HG03103 (cell line): ENCODE measurements around the gene RBBP5.
"Not testable (repeated sequence)": the region's sequence is repeated elsewhere in the genome, so short reads cannot be mapped to it uniquely, and the experiment has no call there.

Experiments used
- ATAC-seq: cut with Tn5 transposase; IDR thresholded peaks from one replicate; pipeline ENCODE4 v1.9.1; 2021; ENCODE audit warnings: low read depth; ENCODE audit not compliant: unreplicated experiment

Gene RBBP5, protein sequence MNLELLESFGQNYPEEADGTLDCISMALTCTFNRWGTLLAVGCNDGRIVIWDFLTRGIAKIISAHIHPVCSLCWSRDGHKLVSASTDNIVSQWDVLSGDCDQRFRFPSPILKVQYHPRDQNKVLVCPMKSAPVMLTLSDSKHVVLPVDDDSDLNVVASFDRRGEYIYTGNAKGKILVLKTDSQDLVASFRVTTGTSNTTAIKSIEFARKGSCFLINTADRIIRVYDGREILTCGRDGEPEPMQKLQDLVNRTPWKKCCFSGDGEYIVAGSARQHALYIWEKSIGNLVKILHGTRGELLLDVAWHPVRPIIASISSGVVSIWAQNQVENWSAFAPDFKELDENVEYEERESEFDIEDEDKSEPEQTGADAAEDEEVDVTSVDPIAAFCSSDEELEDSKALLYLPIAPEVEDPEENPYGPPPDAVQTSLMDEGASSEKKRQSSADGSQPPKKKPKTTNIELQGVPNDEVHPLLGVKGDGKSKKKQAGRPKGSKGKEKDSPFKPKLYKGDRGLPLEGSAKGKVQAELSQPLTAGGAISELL

GRCh38 chr1:205121660-205122488, at the start of gene RBBP5:
RBBP5 (minus strand) TSS chr1:205121978; CDS start chr1:205121873, 105 bp downstream.
- peak; percentile 95 for ATAC-seq

- ATAC-seq: no peak
Measured at GRCh38 chr1:205171369-205171768, 49.6 kb upstream of the RBBP5 start.

- no peak for ATAC-seq
Measured at GRCh38 chr1:205170532-205171269, 48.9 kb upstream of the RBBP5 start.

GRCh38 chr1:205169248-205169647, 47.5 kb upstream of the RBBP5 start:
- ATAC-seq: no peak

DNA sequence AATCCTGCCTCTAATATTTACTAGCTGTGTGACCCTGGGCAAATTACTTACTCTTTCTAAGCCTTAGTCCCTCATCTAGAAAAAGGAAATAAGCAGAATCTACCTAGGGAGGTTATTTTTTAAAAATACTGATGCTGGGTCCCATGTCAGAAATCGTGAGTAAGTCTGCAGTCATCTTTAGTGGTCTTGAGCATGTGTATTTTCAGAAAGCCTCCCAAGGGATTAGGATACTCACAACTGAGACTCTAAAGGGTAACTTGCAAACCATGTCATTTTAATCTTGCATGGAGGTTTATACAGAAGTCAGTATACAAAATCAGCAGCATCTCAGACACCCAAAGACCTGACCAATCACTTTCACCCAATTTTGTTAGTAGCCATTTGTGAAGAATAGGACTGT, 46.5 kb upstream of the RBBP5 start:
- no peak for ATAC-seq

- no peak for ATAC-seq
Measured at GRCh38 chr1:205162301-205162700, 40.5 kb upstream of the RBBP5 start.

GRCh38 chr1:205161076-205161475, 39.3 kb upstream of the RBBP5 start:
- ATAC-seq: no peak

- no peak for ATAC-seq
Measured at GRCh38 chr1:205158048-205158616, 36.4 kb upstream of the RBBP5 start.

GRCh38 chr1:205155665-205156377, 34.0 kb upstream of the RBBP5 start:
- ATAC-seq: not testable (repeated sequence)

GRCh38 chr1:205152505-205152904, 30.7 kb upstream of the RBBP5 start:
- no peak for ATAC-seq

DNA sequence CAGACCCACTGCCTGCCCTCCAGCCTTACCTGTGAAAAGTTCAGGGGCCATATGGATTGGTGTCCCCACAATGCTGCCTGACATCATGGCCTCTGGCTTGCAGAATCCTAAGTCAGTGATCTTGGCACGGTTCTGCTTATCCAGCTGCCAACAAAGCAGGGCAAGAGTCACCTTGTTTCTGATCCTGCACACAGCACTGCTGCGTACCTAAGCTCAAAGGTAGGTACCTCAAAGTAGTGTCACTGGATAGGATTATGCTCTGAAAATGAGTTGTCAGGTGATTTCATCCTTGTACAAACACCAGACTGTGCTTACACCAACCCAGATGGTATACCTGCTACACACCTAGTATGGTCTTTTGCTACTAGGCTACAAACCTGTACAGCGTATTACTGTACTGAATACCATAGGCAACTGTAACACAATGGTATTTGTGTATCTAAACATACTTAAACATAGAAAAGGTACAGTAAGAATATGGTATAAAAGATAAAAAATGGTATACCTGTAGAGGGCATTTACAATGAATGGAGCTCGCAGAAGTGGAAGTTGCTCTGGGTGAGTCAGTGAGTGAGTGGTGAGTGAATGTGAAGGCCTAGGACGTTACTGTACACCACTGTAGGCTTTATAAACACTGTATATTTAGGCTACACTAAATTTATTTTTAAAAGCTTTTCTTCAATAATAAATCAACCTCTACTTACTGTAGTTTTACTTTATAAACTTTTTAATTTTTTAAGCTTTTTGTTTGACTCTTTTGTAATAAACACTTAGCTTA, 29.1 kb upstream of the RBBP5 start:
- ATAC-seq: no peak

DNA sequence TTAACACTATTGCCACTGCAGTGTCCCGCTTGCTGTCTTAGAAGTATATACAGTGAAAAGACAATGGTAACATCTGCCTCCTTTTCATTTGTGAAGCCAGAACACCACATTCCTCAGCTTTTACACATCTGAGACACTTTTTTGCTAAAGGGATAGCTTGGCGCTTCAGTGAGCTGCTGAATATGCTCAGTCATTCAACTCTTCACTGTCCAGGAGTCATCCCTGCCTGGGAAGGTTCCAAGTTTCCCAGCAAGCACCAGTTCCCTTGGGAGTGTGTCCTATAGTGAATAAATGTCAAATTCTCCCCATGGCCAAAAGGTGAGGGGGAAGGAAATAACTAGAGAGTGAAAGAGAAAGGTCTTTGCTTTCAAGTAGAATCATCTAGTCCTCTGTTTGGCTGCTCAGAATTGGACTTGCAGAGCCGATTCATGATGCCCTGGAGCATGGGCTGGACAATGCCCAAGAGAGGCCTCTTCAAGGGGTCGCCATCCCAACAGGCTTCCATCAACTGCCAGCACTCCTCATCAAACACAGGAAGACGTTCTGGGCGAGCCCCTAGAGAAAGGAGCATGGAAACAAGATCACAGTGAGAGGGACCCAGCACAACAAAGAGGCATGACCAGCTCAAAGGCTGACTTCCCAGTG, 25.5 kb upstream of the RBBP5 start:
- no peak for ATAC-seq

- ATAC-seq: no peak
Measured at GRCh38 chr1:205144751-205145150, 23.0 kb upstream of the RBBP5 start.

GRCh38 chr1:205144046-205144720, 22.4 kb upstream of the RBBP5 start:
- no peak for ATAC-seq

- ATAC-seq: no peak
Measured at GRCh38 chr1:205142102-205142469, 20.3 kb upstream of the RBBP5 start.

DNA sequence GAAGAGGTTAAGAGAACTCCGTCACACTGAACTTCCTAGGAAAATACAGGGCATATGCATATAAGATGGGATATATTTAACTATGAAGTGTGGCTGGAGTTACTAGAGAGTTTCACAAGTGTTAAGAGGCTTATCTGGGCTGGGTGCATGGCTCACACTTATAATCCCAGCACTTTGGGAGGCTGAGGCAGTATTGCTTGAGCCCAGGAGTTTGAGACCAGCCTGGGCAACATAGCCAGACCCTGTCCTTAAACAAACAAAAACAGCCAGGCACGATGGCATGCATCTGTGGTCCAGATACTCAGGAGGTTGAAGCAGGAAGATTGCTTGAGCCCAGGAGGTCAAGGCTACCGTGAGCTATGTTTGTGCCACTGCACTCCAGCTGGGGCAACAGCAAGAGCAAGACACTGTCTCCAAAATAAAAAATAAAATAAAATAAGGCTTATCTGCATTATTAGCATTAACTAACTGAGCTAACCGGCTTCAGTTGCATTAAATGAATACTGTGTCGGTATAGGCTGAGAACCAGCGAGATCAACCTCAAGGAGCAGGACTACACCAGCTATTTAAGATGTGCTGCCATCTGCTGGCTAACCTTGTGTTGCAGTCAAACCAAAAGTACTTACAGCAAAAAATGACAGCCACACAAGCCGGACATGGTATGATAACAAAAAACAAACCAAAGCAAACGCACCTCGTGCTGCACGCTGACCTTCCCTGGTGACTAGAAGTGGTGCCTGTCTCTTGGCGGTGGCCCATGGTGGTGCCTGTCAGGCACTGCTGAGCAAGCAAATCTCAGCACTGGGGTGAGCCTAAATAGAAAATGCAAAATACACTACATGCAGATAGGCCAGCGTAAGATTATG, 19.7 kb upstream of the RBBP5 start:
- ATAC-seq: no peak

- ATAC-seq: no peak
Measured at GRCh38 chr1:205140113-205140512, 18.3 kb upstream of the RBBP5 start.
